Uterus (tissue), 4 donors: Measurements from ENCODE around the gene ARR3. TPM values are rescaled to one million over a fixed set of nuclear protein-coding genes. Genes with fewer than 3 reads are reported as not detected.
"Not testable (repeated sequence)": the region's sequence is repeated elsewhere in the genome, so short reads cannot be mapped to it uniquely, and the experiment has no call there.

Experiments
- DNase-seq, 2 donors: peaks; one replicate each; pipeline ENCODE4 v3.0.0-alpha.2; 2019 to 2020
- H3K27ac ChIP-seq, 2 donors: fragments of 200-600 bp; sonication (generic); 1 replicate in 1 of 2; 2 replicates in 1 of 2; pipeline ENCODE4 v1.5.1; 2016 to 2018
- H3K27me3 ChIP-seq, 2 donors: fragments of 200-600 bp; sonication (generic); one replicate each; pipeline ENCODE4 v1.5.1; 2018 to 2019; ENCODE audit warnings: control low read depth in 1 of 2
- H3K36me3 ChIP-seq, 2 donors: fragments of 200-600 bp; sonication (generic); one replicate each; pipeline ENCODE4 v1.5.1; 2019; ENCODE audit warnings: control low read depth in 1 of 2
- H3K4me1 ChIP-seq, 2 donors: fragments of 200-600 bp; sonication (generic); one replicate each; pipeline ENCODE4 v1.5.1; 2018 to 2019; ENCODE audit warnings: control low read depth in 1 of 2
- H3K4me3 ChIP-seq, 2 donors: fragments of 200-600 bp; sonication (generic); 1 replicate in 1 of 2; 2 replicates in 1 of 2; pipeline ENCODE4 v1.5.1; 2018 to 2019; ENCODE audit warnings: mild to moderate bottlenecking in 1 of 2
- H3K9me3 ChIP-seq, 2 donors: fragments of 200-600 bp; sonication (generic); one replicate each; pipeline ENCODE4 v1.5.1; 2019; ENCODE audit warnings: control low read depth in 1 of 2
- POLR2A ChIP-seq, 2 donors: fragments of 450-650 bp; IDR thresholded peaks; one replicate each; pipeline ENCODE4 v1.6.1; 2016; ENCODE audit warnings: antibody characterized with exemption in 2 of 2, mild to moderate bottlenecking in 1 of 2, moderate library complexity in 1 of 2
- intact Hi-C: fragments of 100-400 bp; cut with DNase I; formaldehyde crosslinking; loops from one replicate; pipeline ENCODE4 v1.15.1; 2023; ENCODE audit warnings: low total_unique reads
- total RNA-seq, 4 donors: library from RNA; depleted of rRNA in 3 of 4; stranded (reverse); fragments of >200 nt in 3 of 4; gene quantifications; one replicate each; pipeline versions ENCODE4 v1.1.0 to v1.2.4, GENCODE V29; 2014 to 2023
- TF ChIP-seq, protein P1 (sequence below), 4 experiments: fragments of 200-600 bp in 2 of 4; fragments of 450-650 bp in 2 of 4; sonication (generic) in 2 of 4; IDR thresholded peaks; one replicate each; pipeline ENCODE4 v1.5.1; 2016 to 2019; ENCODE audit warnings: antibody characterized with exemption in 4 of 4, mild to moderate bottlenecking in 2 of 4, moderate library complexity in 1 of 4
- donor health status: DM: yes; HTN: yes; CAD: no.

Gene ARR3
- total RNA-seq, 4 donors from 2014 or later = not detected

DNA sequence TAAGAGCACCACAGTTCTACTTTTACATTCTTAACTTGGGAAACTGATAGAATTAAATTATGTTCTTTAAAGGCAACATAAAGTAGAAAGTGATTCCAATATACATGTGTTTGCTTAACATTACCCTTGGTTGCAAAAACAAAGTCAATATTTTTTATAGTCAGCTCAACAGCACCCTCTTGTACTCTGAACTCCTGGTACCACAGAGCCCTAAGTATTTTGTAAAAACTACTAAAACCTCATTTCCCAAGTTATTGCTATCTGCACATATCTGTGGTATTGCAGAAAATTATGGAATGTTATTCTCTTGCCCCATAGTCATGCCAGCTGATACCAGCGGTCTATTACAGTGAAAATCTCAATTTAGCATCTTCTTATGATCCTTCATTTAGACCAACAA lies 24.7 kb downstream of the ARR3 start:
- H3K36me3 ChIP-seq = no peaks in the 10 kb centered on the region
- no peaks in the 10 kb centered on the region for H3K9me3 ChIP-seq
- no peak overlapping the region for H3K4me3 ChIP-seq
- intact Hi-C loops = no loop called here
- TF ChIP-seq, protein P1, sequence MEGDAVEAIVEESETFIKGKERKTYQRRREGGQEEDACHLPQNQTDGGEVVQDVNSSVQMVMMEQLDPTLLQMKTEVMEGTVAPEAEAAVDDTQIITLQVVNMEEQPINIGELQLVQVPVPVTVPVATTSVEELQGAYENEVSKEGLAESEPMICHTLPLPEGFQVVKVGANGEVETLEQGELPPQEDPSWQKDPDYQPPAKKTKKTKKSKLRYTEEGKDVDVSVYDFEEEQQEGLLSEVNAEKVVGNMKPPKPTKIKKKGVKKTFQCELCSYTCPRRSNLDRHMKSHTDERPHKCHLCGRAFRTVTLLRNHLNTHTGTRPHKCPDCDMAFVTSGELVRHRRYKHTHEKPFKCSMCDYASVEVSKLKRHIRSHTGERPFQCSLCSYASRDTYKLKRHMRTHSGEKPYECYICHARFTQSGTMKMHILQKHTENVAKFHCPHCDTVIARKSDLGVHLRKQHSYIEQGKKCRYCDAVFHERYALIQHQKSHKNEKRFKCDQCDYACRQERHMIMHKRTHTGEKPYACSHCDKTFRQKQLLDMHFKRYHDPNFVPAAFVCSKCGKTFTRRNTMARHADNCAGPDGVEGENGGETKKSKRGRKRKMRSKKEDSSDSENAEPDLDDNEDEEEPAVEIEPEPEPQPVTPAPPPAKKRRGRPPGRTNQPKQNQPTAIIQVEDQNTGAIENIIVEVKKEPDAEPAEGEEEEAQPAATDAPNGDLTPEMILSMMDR (IDR thresholded peaks at IDR 0.05) = no peak
- TF ChIP-seq POLR2A (IDR thresholded peaks at IDR 0.05) = no peak
- H3K27me3 ChIP-seq = no peaks in the 10 kb centered on the region
- no peak overlapping the region for H3K27ac ChIP-seq
- no peaks in the 10 kb centered on the region for H3K4me1 ChIP-seq
- no peak for DNase-seq

DNA sequence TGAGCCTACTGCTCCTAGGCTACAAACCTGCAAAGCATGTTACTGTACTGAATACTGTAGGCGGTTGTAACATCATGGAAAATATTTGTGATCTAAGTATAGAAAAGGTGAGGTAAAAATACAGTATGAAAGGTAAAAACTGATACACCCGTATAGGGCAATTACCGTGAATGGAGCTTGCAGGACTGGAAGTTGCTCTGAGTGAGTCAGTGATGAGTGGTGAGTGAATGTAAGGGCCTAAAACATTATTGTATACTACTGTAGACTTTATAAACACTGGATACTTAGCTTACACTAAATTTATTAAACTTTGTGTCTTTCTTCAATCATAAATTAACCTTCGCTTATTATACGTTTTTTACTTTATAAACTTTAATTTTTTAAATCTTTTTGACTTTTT lies 25.5 kb downstream of the ARR3 start:
- intact Hi-C loops = no loop called here
- Histone ChIP-seq H3K36me3 (no peaks in the 10 kb centered on the region), H3K9me3 (no peaks in the 10 kb centered on the region), H3K27me3 (no peaks in the 10 kb centered on the region), H3K4me1 (no peaks in the 10 kb centered on the region), H3K27ac (no peak overlapping the region), H3K4me3 (no peak overlapping the region)
- no peak for DNase-seq
- TF ChIP-seq, protein P1 (IDR thresholded peaks at IDR 0.05) = no peak
- TF ChIP-seq POLR2A (IDR thresholded peaks at IDR 0.05) = no peak

DNA sequence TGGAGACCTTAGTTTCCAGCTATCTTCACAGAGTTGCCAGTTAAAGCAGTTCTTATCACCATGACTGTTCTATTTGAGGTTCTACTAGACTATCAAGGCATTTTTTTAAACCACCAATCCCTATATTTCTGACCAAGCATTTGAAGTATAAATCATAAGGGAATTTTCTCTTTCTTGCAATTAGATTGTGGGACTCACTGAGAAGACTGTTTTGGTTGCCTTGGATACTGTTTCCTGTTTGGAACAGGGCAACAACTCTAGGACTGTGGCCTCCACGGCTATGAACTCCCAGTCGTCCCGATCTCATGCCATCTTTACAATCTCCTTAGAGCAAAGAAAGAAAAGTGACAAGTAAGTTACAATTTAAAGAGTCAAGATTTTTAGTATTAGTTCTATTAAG lies 33.6 kb downstream of the ARR3 start:
- DNase-seq = no peak
- intact Hi-C loops = no loop called here
- no peaks in the 10 kb centered on the region for H3K9me3 ChIP-seq
- H3K4me1 ChIP-seq = no peaks in the 10 kb centered on the region
- H3K4me3 ChIP-seq = no peak overlapping the region
- H3K27me3 ChIP-seq = no peaks in the 10 kb centered on the region
- no peak overlapping the region for H3K27ac ChIP-seq
- TF ChIP-seq POLR2A (IDR thresholded peaks at IDR 0.05) = no peak
- TF ChIP-seq, protein P1 (IDR thresholded peaks at IDR 0.05) = no peak
- H3K36me3 ChIP-seq = no peaks in the 10 kb centered on the region

DNA sequence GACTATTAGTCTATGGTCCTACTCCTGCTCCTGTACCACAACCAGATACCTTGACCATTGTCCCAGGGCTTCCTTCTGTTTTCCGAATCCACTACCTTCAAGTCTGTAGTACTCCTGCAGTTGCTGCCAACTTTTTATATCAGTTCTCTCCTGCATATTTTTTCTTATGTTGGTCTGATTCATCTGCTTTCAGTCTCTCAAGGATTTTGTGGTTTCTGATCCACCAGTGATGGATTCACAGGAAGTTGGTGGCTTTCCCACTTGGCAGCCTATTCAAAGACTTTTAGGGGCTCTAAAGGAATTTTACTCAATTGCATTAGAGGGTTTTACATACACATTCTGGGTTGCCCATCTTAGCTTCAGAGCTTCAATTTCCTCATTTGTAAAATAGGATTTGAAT lies 45.4 kb downstream of the ARR3 start:
- H3K36me3 ChIP-seq = no peaks in the 10 kb centered on the region
- H3K9me3 ChIP-seq = no peaks in the 10 kb centered on the region
- no peak for DNase-seq
- H3K27ac ChIP-seq = no peak overlapping the region
- H3K27me3 ChIP-seq = no peaks in the 10 kb centered on the region
- H3K4me3 ChIP-seq = no peak overlapping the region
- intact Hi-C loops = no loop called here
- no peak for TF ChIP-seq POLR2A (IDR thresholded peaks at IDR 0.05)
- TF ChIP-seq, protein P1 (IDR thresholded peaks at IDR 0.05) = no peak
- no peaks in the 10 kb centered on the region for H3K4me1 ChIP-seq

DNA sequence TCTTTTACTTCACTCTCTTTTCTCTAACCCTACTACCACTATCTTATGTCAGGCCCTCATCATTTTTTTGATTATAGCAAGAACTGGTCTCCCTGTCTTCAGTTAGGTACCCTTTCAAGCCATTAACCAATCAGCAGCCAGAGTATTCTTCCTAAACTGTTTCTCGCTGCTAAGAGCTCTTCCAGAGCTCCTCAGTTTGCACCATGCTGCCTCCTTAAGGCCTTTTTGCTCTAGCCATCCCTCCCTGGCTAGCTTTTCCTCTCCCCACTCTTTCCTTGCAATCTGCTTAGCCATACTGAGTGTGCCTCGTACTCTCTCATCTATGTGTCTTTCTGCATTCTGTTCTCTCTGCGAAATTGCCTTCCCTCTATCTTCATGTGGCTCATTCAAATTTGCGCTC lies 54.6 kb downstream of the ARR3 start:
- H3K9me3 ChIP-seq = no peaks in the 10 kb centered on the region
- no peak overlapping the region for H3K27ac ChIP-seq
- intact Hi-C loops = no loop called here
- DNase-seq = no peak
- TF ChIP-seq, protein P1 (IDR thresholded peaks at IDR 0.05) = no peak
- no peak for TF ChIP-seq POLR2A (IDR thresholded peaks at IDR 0.05)
- no peaks in the 10 kb centered on the region for H3K36me3 ChIP-seq
- H3K4me3 ChIP-seq = no peak overlapping the region
- H3K27me3 ChIP-seq = no peaks in the 10 kb centered on the region
- no peaks in the 10 kb centered on the region for H3K4me1 ChIP-seq

DNA sequence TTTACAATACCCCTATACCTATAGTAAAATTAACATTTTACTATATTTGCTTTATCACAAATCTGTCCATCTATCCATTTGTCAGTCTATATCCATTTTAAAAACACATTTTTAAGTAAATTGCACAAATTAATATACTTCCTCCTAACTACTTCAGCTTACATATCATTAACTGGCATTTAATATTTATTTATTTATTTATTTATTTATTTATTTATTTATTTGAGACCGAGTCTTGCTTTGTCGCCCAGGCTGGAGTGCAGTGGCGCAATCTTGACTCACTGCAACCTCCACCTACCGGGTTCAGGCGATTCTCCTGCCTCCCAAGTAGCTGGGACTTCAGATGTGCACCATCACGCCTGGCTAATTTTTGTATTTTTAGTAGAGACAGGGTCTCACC lies 55.5 kb downstream of the ARR3 start:
- DNase-seq, H3K36me3 ChIP-seq, H3K9me3 ChIP-seq, H3K4me3 ChIP-seq, H3K4me1 ChIP-seq, intact Hi-C loops, H3K27ac ChIP-seq, H3K27me3 ChIP-seq: not testable (repeated sequence)
